ENCODE results near the gene B4GALNT1.
"Not testable (repeated sequence)": the region's sequence is repeated elsewhere in the genome, so short reads cannot be mapped to it uniquely, and the experiment has no call there.

Gene B4GALNT1

GRCh38 chr12:57636731-57637130 lies 3.7 kb upstream of the B4GALNT1 start:
- not testable (repeated sequence) for DNase-seq

GRCh38 chr12:57632073-57632957 lies 686 bp downstream of the B4GALNT1 start:
- peak; percentile 39 for DNase-seq

GRCh38 chr12:57631566-57632072 lies 1.4 kb downstream of the B4GALNT1 start:
- no peak for DNase-seq

- DNase-seq = no peak
Measured at GRCh38 chr12:57630891-57631433, 2.0 kb downstream of the B4GALNT1 start.

GRCh38 chr12:57629897-57630471 lies 3.0 kb downstream of the B4GALNT1 start:
- DNase-seq = no peak

- DNase-seq = no peak
Measured at GRCh38 chr12:57628280-57629191, 4.5 kb downstream of the B4GALNT1 start.

- DNase-seq = no peak
Measured at GRCh38 chr12:57627501-57628279, 5.3 kb downstream of the B4GALNT1 start.

- DNase-seq = no peak
Measured at GRCh38 chr12:57626921-57627445, 6.0 kb downstream of the B4GALNT1 start.

GRCh38 chr12:57626111-57626920 lies 6.7 kb downstream of the B4GALNT1 start:
- no peak for DNase-seq

GRCh38 chr12:57625261-57626032 lies 7.6 kb downstream of the B4GALNT1 start:
- DNase-seq = no peak

GRCh38 chr12:57624441-57625220 lies 8.4 kb downstream of the B4GALNT1 start:
- DNase-seq = no peak

- DNase-seq = no peak
Measured at GRCh38 chr12:57623811-57624390, 9.1 kb downstream of the B4GALNT1 start.

- DNase-seq = no peak
Measured at GRCh38 chr12:57623385-57623784, 9.6 kb downstream of the B4GALNT1 start.

GRCh38 chr12:57622293-57623245 lies 10.4 kb downstream of the B4GALNT1 start:
- DNase-seq = peak; percentile 13

- peak; percentile 70 for DNase-seq
Measured at GRCh38 chr12:57621497-57622292, 11.3 kb downstream of the B4GALNT1 start.

GRCh38 chr12:57620936-57621496 lies 12.0 kb downstream of the B4GALNT1 start:
- no peak for DNase-seq

All from OCI-M1 (cell line).